Endothelial cell of umbilical vein (primary cell): Measurements from ENCODE around the gene MARCOL. TPM values are rescaled to one million over a fixed set of nuclear protein-coding genes. Genes with fewer than 3 reads are reported as not detected.

ENCODE experiments used
- BruUV-seq: library from RNA; stranded (reverse); fragments of 400-500 nt; replicated peaks from 2 replicates; lab custom pipeline; 2021; lab: Mats Ljungman, UMichigan
- CTCF ChIA-PET: fragments of 300-600, 350-600 bp; sonication (Branson Sonifier 250); formaldehyde crosslinking; loops from one replicate; lab custom pipeline; 2021; ENCODE audit warnings: antibody characterized with exemption, inconsistent platforms; lab: Charles Lee
- POLR2A ChIA-PET: fragments of 300-600, 350-600 bp; sonication (Branson Sonifier 250); formaldehyde crosslinking; loops from one replicate; lab custom pipeline; 2021; ENCODE audit warnings: antibody characterized with exemption, inconsistent platforms; lab: Charles Lee
- DNase-seq: peaks from one replicate; pipeline ENCODE4 v3.0.0-alpha.2; 2011; ENCODE audit warnings: low read depth, low spot score
- FAIRE-seq: peaks from 2 replicates; lab custom pipeline; 2011; peaks lifted over from hg19 to GRCh38; lab: Jason Lieb, UNC
- H2AFZ ChIP-seq: 2 replicates; pipeline ENCODE4 v1.6.0; 2012; ENCODE audit warnings: low read depth, low read length, control low read depth, inconsistent platforms
- H3K27ac ChIP-seq: 2 replicates; pipeline ENCODE4 v1.5.1; 2011; ENCODE audit warnings: low read depth, mild to moderate bottlenecking, control low read depth, low read length, moderate library complexity; ENCODE audit not compliant: insufficient read depth
- H3K27me3 ChIP-seq, 2 experiments: 2 replicates each; pipeline versions ENCODE4 v1.6.0 to v1.6.1; 2011; ENCODE audit warnings: low read length in 2 of 2, mixed read lengths in 1 of 2; ENCODE audit not compliant: control insufficient read depth in 2 of 2, insufficient read depth in 2 of 2
- H3K36me3 ChIP-seq, 2 experiments: 2 replicates in 1 of 2; 3 replicates in 1 of 2; pipeline ENCODE4 v1.5.1; 2011; ENCODE audit warnings: low read length in 2 of 2, mild to moderate bottlenecking in 1 of 2, moderate library complexity in 1 of 2; ENCODE audit not compliant: control insufficient read depth in 2 of 2, insufficient read depth in 2 of 2; ENCODE audit errors: extremely low read depth in 1 of 2
- H3K4me1 ChIP-seq: 3 replicates; pipeline ENCODE4 v1.5.1; 2011; ENCODE audit warnings: mild to moderate bottlenecking, low read length; ENCODE audit not compliant: control insufficient read depth, insufficient read depth; ENCODE audit errors: extremely low read depth
- H3K4me2 ChIP-seq: 2 replicates; pipeline ENCODE4 v1.6.1; 2011; ENCODE audit warnings: low read length, control low read depth, mixed read lengths; ENCODE audit not compliant: insufficient read depth
- H3K4me3 ChIP-seq, 3 experiments: fragments of 200-600 bp in 1 of 3; sonication (generic), shearing (Covaris generic) in 1 of 3; replicated peaks in 1 of 3; 2 replicates each; pipeline ENCODE4 v1.5.1; 2011 to 2016; ENCODE audit warnings: control low read depth in 3 of 3, low read length in 3 of 3, mild to moderate bottlenecking in 2 of 3, inconsistent platforms in 1 of 3, low read depth in 1 of 3, moderate library complexity in 1 of 3; ENCODE audit not compliant: insufficient read depth in 1 of 3
- H3K79me2 ChIP-seq: 2 replicates; pipeline ENCODE4 v1.6.0; 2012; ENCODE audit warnings: low read length, inconsistent platforms; ENCODE audit not compliant: control insufficient read depth, insufficient read depth
- H3K9ac ChIP-seq: replicated peaks from 2 replicates; pipeline ENCODE3; 2011; ENCODE audit warnings: low read length, control low read depth; ENCODE audit not compliant: insufficient read depth; ENCODE audit errors: extremely low read depth
- H3K9me1 ChIP-seq: replicated peaks from 3 replicates; pipeline ENCODE4 v1.6.0; 2011; ENCODE audit warnings: mild to moderate bottlenecking, low read length; ENCODE audit not compliant: control insufficient read depth, insufficient read depth; ENCODE audit errors: extremely low read depth
- H3K9me3 ChIP-seq: replicated peaks from 2 replicates; pipeline ENCODE4 v1.5.1; 2012; ENCODE audit warnings: low read length, inconsistent platforms; ENCODE audit not compliant: control insufficient read depth, insufficient read depth
- H4K20me1 ChIP-seq: replicated peaks from 2 replicates; pipeline ENCODE3; 2011; ENCODE audit warnings: mild to moderate bottlenecking, low read length; ENCODE audit not compliant: control insufficient read depth, insufficient read depth; ENCODE audit errors: extremely low read depth
- EZH2 ChIP-seq: IDR thresholded peaks from 2 replicates; pipeline ENCODE4 v1.6.1; 2012; ENCODE audit warnings: borderline replicate concordance, low read depth, mild to moderate bottlenecking, moderate library complexity, low read length, inconsistent platforms; ENCODE audit not compliant: severe bottlenecking
- FOS ChIP-seq: IDR thresholded peaks from 2 replicates; pipeline ENCODE4 v1.6.1; 2011; ENCODE audit warnings: mild to moderate bottlenecking, low read length, moderate library complexity, borderline replicate concordance; ENCODE audit not compliant: insufficient read depth
- GATA2 ChIP-seq: IDR thresholded peaks from 2 replicates; pipeline ENCODE4 v1.7.0; 2011; ENCODE audit warnings: low read depth, mild to moderate bottlenecking, moderate library complexity, mixed read lengths, low read length; ENCODE audit not compliant: insufficient read length, insufficient read depth
- JUN ChIP-seq: IDR thresholded peaks from 2 replicates; pipeline ENCODE4 v1.6.1; 2011; ENCODE audit warnings: borderline replicate concordance, low read depth; ENCODE audit not compliant: insufficient read length, insufficient read depth
- MYC ChIP-seq: IDR thresholded peaks from one replicate; pipeline ENCODE4 v1.6.1; 2011; ENCODE audit warnings: mild to moderate bottlenecking, low read depth, low read length
- POLR2A ChIP-seq: IDR thresholded peaks from 2 replicates; pipeline ENCODE4 v1.6.1; 2012; ENCODE audit warnings: low read depth, mild to moderate bottlenecking, control low read depth, low read length
- POLR2AphosphoS5 ChIP-seq: IDR thresholded peaks from 2 replicates; pipeline ENCODE4 v1.6.1; 2012; ENCODE audit warnings: low read depth, mild to moderate bottlenecking, control low read depth, low read length, moderate library complexity; ENCODE audit not compliant: insufficient read depth
- dilution Hi-C: fragments of 300-500 bp; cut with MboI; formaldehyde crosslinking; loops from one replicate; pipeline ENCODE4 v1.15.0; 2019; ENCODE audit warnings: low sequenced_read_pairs; ENCODE audit not compliant: extremely low pct_ligation_motif_present
- intact Hi-C: fragments of 100-400 bp; cut with micrococcal nuclease; formaldehyde crosslinking; loops from one replicate; pipeline ENCODE4 v1.10.0; 2022
- polyA plus RNA-seq, 4 experiments: library from polyadenylated mRNA; depleted of rRNA in 3 of 4; stranded (reverse) in 3 of 4; unstranded in 1 of 4; fragments of >200 nt; gene quantifications; 2 replicates each; pipeline versions ENCODE4 v1.2.1 to v1.2.3, GENCODE V29; 2011 to 2012; ENCODE audit warnings: missing spikeins in 1 of 4
- total RNA-seq: library from RNA; stranded (reverse); gene quantifications from 2 replicates; pipeline ENCODE4 v1.2.3, GENCODE V29; 2021
- TF ChIP-seq, protein P1 (sequence below), 2 donors: IDR thresholded peaks; 1 replicate in 1 of 2; 2 replicates in 1 of 2; pipeline ENCODE4 v1.5.1; 2011; ENCODE audit warnings: low read length in 2 of 2, mild to moderate bottlenecking in 2 of 2, moderate library complexity in 2 of 2, control low read depth in 1 of 2, inconsistent platforms in 1 of 2, low read depth in 1 of 2; ENCODE audit not compliant: insufficient read depth in 1 of 2; ENCODE audit errors: extremely low read depth in 1 of 2
- TF ChIP-seq, protein P2 (sequence below): IDR thresholded peaks from 2 replicates; pipeline ENCODE4 v1.6.1; 2011; ENCODE audit not compliant: insufficient read depth, insufficient read length

MARCOL gene
- total and polyA plus RNA-seq, 2 donors (not counting 3 experiments of a cell fraction or from before 2014, with no cell fraction given), result not detected

DNA sequence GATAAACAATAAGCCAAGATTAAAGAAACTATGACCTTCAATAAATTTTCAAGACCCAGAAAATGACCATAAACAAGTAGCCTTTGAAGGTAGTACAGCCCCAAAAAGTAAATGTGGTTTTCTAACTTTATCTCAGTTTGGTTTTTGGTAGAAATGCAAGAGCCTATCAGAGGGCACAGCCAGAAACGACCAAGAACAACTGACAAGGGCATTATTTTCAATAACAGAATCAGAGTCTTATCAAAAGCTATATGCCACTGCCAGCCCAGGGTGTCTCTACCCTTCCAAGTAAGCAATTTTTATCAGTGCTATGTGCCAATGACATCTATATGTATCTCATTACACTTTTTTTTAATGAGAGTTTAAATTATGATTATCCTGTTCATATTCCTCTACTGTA is 47.3 kb upstream of the MARCOL start:
- Histone ChIP-seq H3K79me2 (no peaks in the 10 kb centered on the region), H2AFZ (no peak overlapping the region), H3K4me1 (peaks cover 10% of the 10 kb centered on the region), H3K27ac (no peak overlapping the region), H3K9ac (no peak overlapping the region), H3K27me3 (no peaks in the 10 kb centered on the region), H3K9me3 (no peaks in the 10 kb centered on the region), H4K20me1 (no peaks in the 10 kb centered on the region), H3K4me2 (no peak overlapping the region), H3K9me1 (no peaks in the 10 kb centered on the region), H3K36me3 (no peaks in the 10 kb centered on the region), H3K4me3 (no peak overlapping the region)
- no peak for TF ChIP-seq EZH2
- no peak for TF ChIP-seq POLR2A
- TF ChIP-seq, protein P1, sequence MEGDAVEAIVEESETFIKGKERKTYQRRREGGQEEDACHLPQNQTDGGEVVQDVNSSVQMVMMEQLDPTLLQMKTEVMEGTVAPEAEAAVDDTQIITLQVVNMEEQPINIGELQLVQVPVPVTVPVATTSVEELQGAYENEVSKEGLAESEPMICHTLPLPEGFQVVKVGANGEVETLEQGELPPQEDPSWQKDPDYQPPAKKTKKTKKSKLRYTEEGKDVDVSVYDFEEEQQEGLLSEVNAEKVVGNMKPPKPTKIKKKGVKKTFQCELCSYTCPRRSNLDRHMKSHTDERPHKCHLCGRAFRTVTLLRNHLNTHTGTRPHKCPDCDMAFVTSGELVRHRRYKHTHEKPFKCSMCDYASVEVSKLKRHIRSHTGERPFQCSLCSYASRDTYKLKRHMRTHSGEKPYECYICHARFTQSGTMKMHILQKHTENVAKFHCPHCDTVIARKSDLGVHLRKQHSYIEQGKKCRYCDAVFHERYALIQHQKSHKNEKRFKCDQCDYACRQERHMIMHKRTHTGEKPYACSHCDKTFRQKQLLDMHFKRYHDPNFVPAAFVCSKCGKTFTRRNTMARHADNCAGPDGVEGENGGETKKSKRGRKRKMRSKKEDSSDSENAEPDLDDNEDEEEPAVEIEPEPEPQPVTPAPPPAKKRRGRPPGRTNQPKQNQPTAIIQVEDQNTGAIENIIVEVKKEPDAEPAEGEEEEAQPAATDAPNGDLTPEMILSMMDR (IDR thresholded peaks at IDR 0.05; ENCODE audit: extremely low read depth in 1 of 2, insufficient read depth in 1 of 2, low read depth in 1 of 2, low read length in 2 of 2), result no peak
- no peak for TF ChIP-seq POLR2AphosphoS5
- TF ChIP-seq JUN, result no peak
- TF ChIP-seq, protein P2, sequence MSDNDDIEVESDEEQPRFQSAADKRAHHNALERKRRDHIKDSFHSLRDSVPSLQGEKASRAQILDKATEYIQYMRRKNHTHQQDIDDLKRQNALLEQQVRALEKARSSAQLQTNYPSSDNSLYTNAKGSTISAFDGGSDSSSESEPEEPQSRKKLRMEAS, result no peak
- no peak for TF ChIP-seq FOS
- TF ChIP-seq GATA2, result no peak
- no peak for TF ChIP-seq MYC
- dilution Hi-C loops, result no loop called here
- POLR2A ChIA-PET, result no interaction called here
- BruUV-seq, result no TSS peak
- CTCF ChIA-PET, result interaction anchor here (2.1 kb wide), 1 partner anchor 184 kb away, joined by 6 read pairs; no protein-coding TSS in a partner anchor
- FAIRE-seq (no peak), DNase-seq (no peak)
- intact Hi-C loops, result no loop called here
